Endothelial cell of umbilical vein (primary cell): ENCODE results near the gene ZNF79. TPM values are rescaled to one million over a fixed set of nuclear protein-coding genes. Genes with fewer than 3 reads are reported as not detected.

ENCODE experiments used
- BruUV-seq: library from RNA; stranded (reverse); fragments of 400-500 nt; replicated peaks from 2 replicates; lab custom pipeline; 2021; lab: Mats Ljungman, UMichigan
- CTCF ChIA-PET: fragments of 300-600, 350-600 bp; sonication (Branson Sonifier 250); formaldehyde crosslinking; loops from one replicate; lab custom pipeline; 2021; ENCODE audit warnings: antibody characterized with exemption, inconsistent platforms; lab: Charles Lee
- POLR2A ChIA-PET: fragments of 300-600, 350-600 bp; sonication (Branson Sonifier 250); formaldehyde crosslinking; loops from one replicate; lab custom pipeline; 2021; ENCODE audit warnings: antibody characterized with exemption, inconsistent platforms; lab: Charles Lee
- DNase-seq: peaks from one replicate; pipeline ENCODE4 v3.0.0-alpha.2; 2011; ENCODE audit warnings: low read depth, low spot score
- FAIRE-seq: peaks from 2 replicates; lab custom pipeline; 2011; peaks lifted over from hg19 to GRCh38; lab: Jason Lieb, UNC
- H2AFZ ChIP-seq: 2 replicates; pipeline ENCODE4 v1.6.0; 2012; ENCODE audit warnings: low read depth, low read length, control low read depth, inconsistent platforms
- H3K27ac ChIP-seq: 2 replicates; pipeline ENCODE4 v1.5.1; 2011; ENCODE audit warnings: low read depth, mild to moderate bottlenecking, control low read depth, low read length, moderate library complexity; ENCODE audit not compliant: insufficient read depth
- H3K27me3 ChIP-seq, 2 experiments: 2 replicates each; pipeline versions ENCODE4 v1.6.0 to v1.6.1; 2011; ENCODE audit warnings: low read length in 2 of 2, mixed read lengths in 1 of 2; ENCODE audit not compliant: control insufficient read depth in 2 of 2, insufficient read depth in 2 of 2
- H3K36me3 ChIP-seq, 2 experiments: 2 replicates in 1 of 2; 3 replicates in 1 of 2; pipeline ENCODE4 v1.5.1; 2011; ENCODE audit warnings: low read length in 2 of 2, mild to moderate bottlenecking in 1 of 2, moderate library complexity in 1 of 2; ENCODE audit not compliant: control insufficient read depth in 2 of 2, insufficient read depth in 2 of 2; ENCODE audit errors: extremely low read depth in 1 of 2
- H3K4me1 ChIP-seq: 3 replicates; pipeline ENCODE4 v1.5.1; 2011; ENCODE audit warnings: mild to moderate bottlenecking, low read length; ENCODE audit not compliant: control insufficient read depth, insufficient read depth; ENCODE audit errors: extremely low read depth
- H3K4me2 ChIP-seq: 2 replicates; pipeline ENCODE4 v1.6.1; 2011; ENCODE audit warnings: low read length, control low read depth, mixed read lengths; ENCODE audit not compliant: insufficient read depth
- H3K4me3 ChIP-seq, 3 experiments: fragments of 200-600 bp in 1 of 3; sonication (generic), shearing (Covaris generic) in 1 of 3; replicated peaks in 1 of 3; 2 replicates each; pipeline ENCODE4 v1.5.1; 2011 to 2016; ENCODE audit warnings: control low read depth in 3 of 3, low read length in 3 of 3, mild to moderate bottlenecking in 2 of 3, inconsistent platforms in 1 of 3, low read depth in 1 of 3, moderate library complexity in 1 of 3; ENCODE audit not compliant: insufficient read depth in 1 of 3
- H3K79me2 ChIP-seq: 2 replicates; pipeline ENCODE4 v1.6.0; 2012; ENCODE audit warnings: low read length, inconsistent platforms; ENCODE audit not compliant: control insufficient read depth, insufficient read depth
- H3K9ac ChIP-seq: replicated peaks from 2 replicates; pipeline ENCODE3; 2011; ENCODE audit warnings: low read length, control low read depth; ENCODE audit not compliant: insufficient read depth; ENCODE audit errors: extremely low read depth
- H3K9me1 ChIP-seq: replicated peaks from 3 replicates; pipeline ENCODE4 v1.6.0; 2011; ENCODE audit warnings: mild to moderate bottlenecking, low read length; ENCODE audit not compliant: control insufficient read depth, insufficient read depth; ENCODE audit errors: extremely low read depth
- H3K9me3 ChIP-seq: replicated peaks from 2 replicates; pipeline ENCODE4 v1.5.1; 2012; ENCODE audit warnings: low read length, inconsistent platforms; ENCODE audit not compliant: control insufficient read depth, insufficient read depth
- H4K20me1 ChIP-seq: replicated peaks from 2 replicates; pipeline ENCODE3; 2011; ENCODE audit warnings: mild to moderate bottlenecking, low read length; ENCODE audit not compliant: control insufficient read depth, insufficient read depth; ENCODE audit errors: extremely low read depth
- EZH2 ChIP-seq: IDR thresholded peaks from 2 replicates; pipeline ENCODE4 v1.6.1; 2012; ENCODE audit warnings: borderline replicate concordance, low read depth, mild to moderate bottlenecking, moderate library complexity, low read length, inconsistent platforms; ENCODE audit not compliant: severe bottlenecking
- FOS ChIP-seq: IDR thresholded peaks from 2 replicates; pipeline ENCODE4 v1.6.1; 2011; ENCODE audit warnings: mild to moderate bottlenecking, low read length, moderate library complexity, borderline replicate concordance; ENCODE audit not compliant: insufficient read depth
- GATA2 ChIP-seq: IDR thresholded peaks from 2 replicates; pipeline ENCODE4 v1.7.0; 2011; ENCODE audit warnings: low read depth, mild to moderate bottlenecking, moderate library complexity, mixed read lengths, low read length; ENCODE audit not compliant: insufficient read length, insufficient read depth
- JUN ChIP-seq: IDR thresholded peaks from 2 replicates; pipeline ENCODE4 v1.6.1; 2011; ENCODE audit warnings: borderline replicate concordance, low read depth; ENCODE audit not compliant: insufficient read length, insufficient read depth
- MYC ChIP-seq: IDR thresholded peaks from one replicate; pipeline ENCODE4 v1.6.1; 2011; ENCODE audit warnings: mild to moderate bottlenecking, low read depth, low read length
- POLR2A ChIP-seq: IDR thresholded peaks from 2 replicates; pipeline ENCODE4 v1.6.1; 2012; ENCODE audit warnings: low read depth, mild to moderate bottlenecking, control low read depth, low read length
- POLR2AphosphoS5 ChIP-seq: IDR thresholded peaks from 2 replicates; pipeline ENCODE4 v1.6.1; 2012; ENCODE audit warnings: low read depth, mild to moderate bottlenecking, control low read depth, low read length, moderate library complexity; ENCODE audit not compliant: insufficient read depth
- dilution Hi-C: fragments of 300-500 bp; cut with MboI; formaldehyde crosslinking; loops from one replicate; pipeline ENCODE4 v1.15.0; 2019; ENCODE audit warnings: low sequenced_read_pairs; ENCODE audit not compliant: extremely low pct_ligation_motif_present
- intact Hi-C: fragments of 100-400 bp; cut with micrococcal nuclease; formaldehyde crosslinking; loops from one replicate; pipeline ENCODE4 v1.10.0; 2022
- polyA plus RNA-seq, 4 experiments: library from polyadenylated mRNA; depleted of rRNA in 3 of 4; stranded (reverse) in 3 of 4; unstranded in 1 of 4; fragments of >200 nt; gene quantifications; 2 replicates each; pipeline versions ENCODE4 v1.2.1 to v1.2.3, GENCODE V29; 2011 to 2012; ENCODE audit warnings: missing spikeins in 1 of 4
- total RNA-seq: library from RNA; stranded (reverse); gene quantifications from 2 replicates; pipeline ENCODE4 v1.2.3, GENCODE V29; 2021
- TF ChIP-seq, protein P1 (sequence below), 2 donors: IDR thresholded peaks; 1 replicate in 1 of 2; 2 replicates in 1 of 2; pipeline ENCODE4 v1.5.1; 2011; ENCODE audit warnings: low read length in 2 of 2, mild to moderate bottlenecking in 2 of 2, moderate library complexity in 2 of 2, control low read depth in 1 of 2, inconsistent platforms in 1 of 2, low read depth in 1 of 2; ENCODE audit not compliant: insufficient read depth in 1 of 2; ENCODE audit errors: extremely low read depth in 1 of 2
- TF ChIP-seq, protein P2 (sequence below): IDR thresholded peaks from 2 replicates; pipeline ENCODE4 v1.6.1; 2011; ENCODE audit not compliant: insufficient read depth, insufficient read length

Gene ZNF79
- total and polyA plus RNA-seq, 2 donors (not counting 3 experiments of a cell fraction or from before 2014, with no cell fraction given) = 6.3 to 10.6 TPM

- no peaks in the 10 kb centered on the region for H3K27me3 ChIP-seq
- no peaks in the 10 kb centered on the region for H3K79me2 ChIP-seq
- no peak for DNase-seq
- H3K36me3 ChIP-seq = peaks cover 3 to 6% of the 10 kb centered on the region in 2 experiments
- intact Hi-C loops (no loop called here), dilution Hi-C loops (no loop called here)
- TF ChIP-seq FOS (no peak), GATA2 (no peak), MYC (no peak), POLR2A (no peak), EZH2 (no peak), POLR2AphosphoS5 (no peak), JUN (no peak)
- TF ChIP-seq, protein P1, sequence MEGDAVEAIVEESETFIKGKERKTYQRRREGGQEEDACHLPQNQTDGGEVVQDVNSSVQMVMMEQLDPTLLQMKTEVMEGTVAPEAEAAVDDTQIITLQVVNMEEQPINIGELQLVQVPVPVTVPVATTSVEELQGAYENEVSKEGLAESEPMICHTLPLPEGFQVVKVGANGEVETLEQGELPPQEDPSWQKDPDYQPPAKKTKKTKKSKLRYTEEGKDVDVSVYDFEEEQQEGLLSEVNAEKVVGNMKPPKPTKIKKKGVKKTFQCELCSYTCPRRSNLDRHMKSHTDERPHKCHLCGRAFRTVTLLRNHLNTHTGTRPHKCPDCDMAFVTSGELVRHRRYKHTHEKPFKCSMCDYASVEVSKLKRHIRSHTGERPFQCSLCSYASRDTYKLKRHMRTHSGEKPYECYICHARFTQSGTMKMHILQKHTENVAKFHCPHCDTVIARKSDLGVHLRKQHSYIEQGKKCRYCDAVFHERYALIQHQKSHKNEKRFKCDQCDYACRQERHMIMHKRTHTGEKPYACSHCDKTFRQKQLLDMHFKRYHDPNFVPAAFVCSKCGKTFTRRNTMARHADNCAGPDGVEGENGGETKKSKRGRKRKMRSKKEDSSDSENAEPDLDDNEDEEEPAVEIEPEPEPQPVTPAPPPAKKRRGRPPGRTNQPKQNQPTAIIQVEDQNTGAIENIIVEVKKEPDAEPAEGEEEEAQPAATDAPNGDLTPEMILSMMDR (IDR thresholded peaks at IDR 0.05; ENCODE audit: extremely low read depth in 1 of 2, insufficient read depth in 1 of 2, low read depth in 1 of 2, low read length in 2 of 2) = no peak
- TF ChIP-seq, protein P2, sequence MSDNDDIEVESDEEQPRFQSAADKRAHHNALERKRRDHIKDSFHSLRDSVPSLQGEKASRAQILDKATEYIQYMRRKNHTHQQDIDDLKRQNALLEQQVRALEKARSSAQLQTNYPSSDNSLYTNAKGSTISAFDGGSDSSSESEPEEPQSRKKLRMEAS = no peak
- H2AFZ ChIP-seq = no peak overlapping the region
- H3K4me1 ChIP-seq = no peaks in the 10 kb centered on the region
- FAIRE-seq = no peak
- no TSS peak for BruUV-seq
- no peak overlapping the region for H3K4me2 ChIP-seq
- no peak overlapping the region for H3K9ac ChIP-seq
- ChIA-PET POLR2A (no interaction called here), CTCF (interaction anchor here (0.8 to 1.6 kb wide), 2 partner anchors 12 to 16 kb away, joined by 3 read pairs; no protein-coding TSS in a partner anchor)
- H3K9me1 ChIP-seq = no peaks in the 10 kb centered on the region
- no peaks in the 10 kb centered on the region for H4K20me1 ChIP-seq
- no peak overlapping the region for H3K4me3 ChIP-seq
- no peak overlapping the region for H3K27ac ChIP-seq
- H3K9me3 ChIP-seq = no peaks in the 10 kb centered on the region
Observed at GRCh38 chr9:127405344-127406125, 18.6 kb upstream of the ZNF79 start.
